Keratinocyte (primary cell): Measurements from ENCODE around the gene FOXF2. TPM values are rescaled to one million over a fixed set of nuclear protein-coding genes. Genes with fewer than 3 reads are reported as not detected.

ENCODE experiments used
- DNase-seq: peaks from one replicate; pipeline ENCODE4 v3.0.0-alpha.2; 2011; ENCODE audit warnings: low read depth, missing footprints, low spot score
- FAIRE-seq: peaks from 2 replicates; lab custom pipeline; 2011; peaks lifted over from hg19 to GRCh38; lab: Jason Lieb, UNC
- H2AFZ ChIP-seq: 2 replicates; pipeline ENCODE4 v1.6.0; 2012; ENCODE audit warnings: low read length, control low read depth, inconsistent platforms; ENCODE audit not compliant: control insufficient read depth
- H3K27ac ChIP-seq: 2 replicates; pipeline ENCODE4 v1.5.1; 2011; ENCODE audit warnings: low read length; ENCODE audit not compliant: control insufficient read depth, insufficient read depth
- H3K27me3 ChIP-seq: 3 replicates; pipeline ENCODE4 v1.6.0; 2011; ENCODE audit warnings: low read length; ENCODE audit not compliant: control insufficient read depth, insufficient read depth; ENCODE audit errors: extremely low read depth
- H3K36me3 ChIP-seq, 2 experiments: 2 replicates in 1 of 2; 3 replicates in 1 of 2; pipeline ENCODE4 v1.5.1; 2011; ENCODE audit warnings: low read length in 2 of 2, mild to moderate bottlenecking in 1 of 2; ENCODE audit not compliant: control insufficient read depth in 2 of 2, insufficient read depth in 2 of 2; ENCODE audit errors: extremely low read depth in 1 of 2
- H3K4me1 ChIP-seq: 3 replicates; pipeline ENCODE4 v1.5.1; 2011; ENCODE audit warnings: low read length; ENCODE audit not compliant: control insufficient read depth, insufficient read depth; ENCODE audit errors: extremely low read depth
- H3K4me2 ChIP-seq: 3 replicates; pipeline ENCODE4 v1.6.0; 2011; ENCODE audit warnings: low read depth, low read length; ENCODE audit not compliant: control insufficient read depth, insufficient read depth; ENCODE audit errors: extremely low read depth
- H3K4me3 ChIP-seq, 3 experiments: fragments of 200-600 bp in 1 of 3; sonication (generic) in 1 of 3; 2 replicates in 2 of 3; 3 replicates in 1 of 3; pipeline ENCODE4 v1.5.1; 2011 to 2016; ENCODE audit warnings: low read length in 3 of 3, mild to moderate bottlenecking in 3 of 3, control low read depth in 2 of 3, inconsistent platforms in 1 of 3, low read depth in 1 of 3, mixed read lengths in 1 of 3, mixed run types in 1 of 3, moderate library complexity in 1 of 3; ENCODE audit not compliant: control insufficient read depth in 2 of 3, insufficient read depth in 2 of 3; ENCODE audit errors: extremely low read depth in 1 of 3
- H3K79me2 ChIP-seq: 2 replicates; pipeline ENCODE4 v1.6.0; 2012; ENCODE audit warnings: low read length; ENCODE audit not compliant: control insufficient read depth, insufficient read depth
- H3K9ac ChIP-seq: 3 replicates; pipeline ENCODE4 v1.6.0; 2011; ENCODE audit warnings: low read length; ENCODE audit not compliant: control insufficient read depth, insufficient read depth; ENCODE audit errors: extremely low read depth
- H3K9me1 ChIP-seq: 3 replicates; pipeline ENCODE4 v1.6.0; 2011; ENCODE audit warnings: low read length; ENCODE audit not compliant: control insufficient read depth, insufficient read depth; ENCODE audit errors: extremely low read depth
- H3K9me3 ChIP-seq: 2 replicates; pipeline ENCODE4 v1.5.1; 2012; ENCODE audit warnings: low read depth, low read length; ENCODE audit not compliant: control insufficient read depth
- H4K20me1 ChIP-seq: 3 replicates; pipeline ENCODE4 v1.6.0; 2011; ENCODE audit warnings: low read length; ENCODE audit not compliant: control insufficient read depth, insufficient read depth; ENCODE audit errors: extremely low read depth
- CTCF ChIP-seq, 3 experiments: IDR thresholded peaks in 1 of 3; conservative IDR thresholded peaks in 1 of 3; optimal IDR thresholded peaks in 1 of 3; 2 replicates in 2 of 3; 3 replicates in 1 of 3; pipeline versions ENCODE3 to v1.5.1; 2011; ENCODE audit warnings: low read length in 3 of 3, mild to moderate bottlenecking in 3 of 3, moderate library complexity in 2 of 3, control low read depth in 1 of 3, inconsistent platforms in 1 of 3; ENCODE audit not compliant: insufficient read depth in 2 of 3; ENCODE audit errors: extremely low read depth in 1 of 3
- EZH2 ChIP-seq: IDR thresholded peaks from one replicate; pipeline ENCODE4 v1.6.1; 2012; ENCODE audit warnings: inconsistent platforms, mild to moderate bottlenecking, low read length, moderate library complexity
- dilution Hi-C: fragments of 300-500 bp; cut with MboI; formaldehyde crosslinking; loops from one replicate; pipeline ENCODE4 v1.7.0; 2020; ENCODE audit warnings: low sequenced_read_pairs; ENCODE audit not compliant: extremely low pct_ligation_motif_present
- polyA plus RNA-seq, 5 experiments: library from polyadenylated mRNA; depleted of rRNA in 3 of 5; stranded (reverse) in 3 of 5; stranded (forward) in 1 of 5; unstranded in 1 of 5; fragments of >200 nt; gene quantifications; 1 replicate in 1 of 5; 2 replicates in 3 of 5; 3 replicates in 1 of 5; pipeline versions ENCODE4 v1.2.1 to v1.2.3, GENCODE V29; 2011 to 2012; ENCODE audit warnings: missing spikeins in 2 of 5, low read depth in 1 of 5, low replicate concordance in 1 of 5

Gene FOXF2
- polyA plus RNA-seq, 1 donor (not counting 4 experiments of a cell fraction or from before 2014, with no cell fraction given): 0.34 TPM

GRCh38 chr6:1416820-1417219 is 27.4 kb downstream of the FOXF2 start:
- FAIRE-seq (no peak), DNase-seq (no peak)
- H3K9me1 ChIP-seq: no peaks in the 10 kb centered on the region
- no peak overlapping the region for H3K27ac ChIP-seq
- TF ChIP-seq CTCF (optimal IDR thresholded peaks at IDR 0.05 in 1 of 3, IDR thresholded peaks at IDR 0.05 in 1 of 3, conservative IDR thresholded peaks at IDR 0.05 in 1 of 3; ENCODE audit: extremely low read depth in 1 of 3, insufficient read depth in 2 of 3, low read length in 3 of 3): no peak
- no peak for TF ChIP-seq EZH2
- H3K4me2 ChIP-seq: no peak overlapping the region
- no peak overlapping the region for H3K4me3 ChIP-seq
- H3K9ac ChIP-seq: no peak overlapping the region
- H3K79me2 ChIP-seq: no peaks in the 10 kb centered on the region
- no peak overlapping the region for H2AFZ ChIP-seq
- H3K4me1 ChIP-seq: no peaks in the 10 kb centered on the region
- H3K27me3 ChIP-seq: peaks cover 9% of the 10 kb centered on the region
- H3K9me3 ChIP-seq: no peaks in the 10 kb centered on the region
- dilution Hi-C loops: no loop called here
- no peaks in the 10 kb centered on the region for H3K36me3 ChIP-seq
- no peaks in the 10 kb centered on the region for H4K20me1 ChIP-seq

- no peak overlapping the region for H3K27ac ChIP-seq
- H3K9ac ChIP-seq: no peak overlapping the region
- DNase-seq: no peak
- H4K20me1 ChIP-seq: no peaks in the 10 kb centered on the region
- H3K27me3 ChIP-seq: peaks cover 6% of the 10 kb centered on the region
- no peaks in the 10 kb centered on the region for H3K9me3 ChIP-seq
- no peak overlapping the region for H3K4me3 ChIP-seq
- no peaks in the 10 kb centered on the region for H3K4me1 ChIP-seq
- H2AFZ ChIP-seq: no peak overlapping the region
- no peak overlapping the region for H3K4me2 ChIP-seq
- no peak for TF ChIP-seq EZH2
- TF ChIP-seq CTCF (optimal IDR thresholded peaks at IDR 0.05 in 1 of 3, IDR thresholded peaks at IDR 0.05 in 1 of 3, conservative IDR thresholded peaks at IDR 0.05 in 1 of 3; ENCODE audit: extremely low read depth in 1 of 3, insufficient read depth in 2 of 3, low read length in 3 of 3): no peak
- no peaks in the 10 kb centered on the region for H3K79me2 ChIP-seq
- no peak for FAIRE-seq
- dilution Hi-C loops: no loop called here
- H3K36me3 ChIP-seq: no peaks in the 10 kb centered on the region
- H3K9me1 ChIP-seq: no peaks in the 10 kb centered on the region
These were observed 28.3 kb downstream of the FOXF2 start for GRCh38 chr6:1417718-1418117.
